Progenitor cell of endocrine pancreas (in vitro differentiated cells): Measurements from ENCODE around the gene TAGAP. TPM values are rescaled to one million over a fixed set of nuclear protein-coding genes. Genes with fewer than 3 reads are reported as not detected.

Experiments
- DNase-seq: peaks from one replicate; pipeline ENCODE4 v3.0.0; 2021; ENCODE audit warnings: low spot score; ENCODE audit not compliant: unreplicated experiment
- H3K27ac Mint-ChIP-seq: 2 replicates; pipeline ENCODE4 v1.8.0; 2021; ENCODE audit warnings: mild to moderate bottlenecking, moderate library complexity, mixed read lengths
- H3K27me3 Mint-ChIP-seq: 2 replicates; pipeline ENCODE4 v1.8.0; 2021; ENCODE audit warnings: mixed read lengths
- H3K36me3 Mint-ChIP-seq: 2 replicates; pipeline ENCODE4 v1.8.0; 2022; ENCODE audit warnings: mixed read lengths; ENCODE audit not compliant: insufficient read depth
- H3K4me1 Mint-ChIP-seq: 2 replicates; pipeline ENCODE4 v1.8.0; 2021; ENCODE audit warnings: low read depth, mixed read lengths
- H3K4me3 Mint-ChIP-seq: 2 replicates; pipeline ENCODE4 v1.8.0; 2021; ENCODE audit warnings: low read depth, mild to moderate bottlenecking, moderate library complexity, mixed read lengths
- H3K9me3 Mint-ChIP-seq: 2 replicates; pipeline ENCODE4 v1.8.0; 2021; ENCODE audit warnings: low read depth, mixed read lengths
- total RNA-seq: library from RNA; stranded (reverse); gene quantifications from 2 replicates; pipeline ENCODE4 v1.2.1, GENCODE V29; 2021
- TF ChIP-seq, protein P1 (sequence below): fragments of 200-600 bp; sonication (generic); IDR thresholded peaks from one replicate; pipeline ENCODE4 v1.5.0; 2021; ENCODE audit warnings: antibody characterized with exemption, mild to moderate bottlenecking; ENCODE audit not compliant: unreplicated experiment

The TAGAP gene
- total RNA-seq, 1 donor from 2014 or later = not detected

DNA sequence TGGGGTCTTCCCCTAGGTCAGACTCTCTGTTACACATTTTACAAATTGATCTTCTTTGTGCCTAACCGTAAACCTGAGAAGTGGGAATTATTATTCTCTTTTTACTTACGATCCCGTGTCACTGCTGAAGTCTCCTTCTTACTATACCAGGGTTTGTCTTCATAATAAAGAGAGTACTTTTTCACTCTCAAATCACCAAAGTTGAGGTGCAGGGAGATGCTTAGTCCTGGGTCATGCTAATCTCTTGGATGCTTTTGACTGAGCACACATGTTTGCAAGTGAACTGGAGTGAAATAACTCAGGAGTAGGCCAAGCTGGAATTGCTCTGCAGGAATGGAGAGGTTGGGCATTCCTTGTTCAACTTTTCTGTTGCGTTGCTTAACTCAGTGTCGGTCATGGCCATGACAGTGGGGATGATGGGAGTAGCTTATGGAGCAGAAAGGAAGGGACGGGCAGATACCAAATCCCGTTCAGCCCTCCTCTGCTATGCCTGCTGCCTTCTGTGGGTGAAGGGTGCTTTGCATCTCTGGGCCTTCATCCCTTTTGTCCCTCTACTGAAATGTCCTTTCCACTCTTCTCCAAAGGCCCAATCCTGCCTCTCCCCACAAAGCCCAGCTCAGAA, 15.2 kb upstream of the TAGAP start:
- H3K27me3 Mint-ChIP-seq = peaks cover 33% of the 10 kb centered on the region

GRCh38 chr6:159059141-159059540, 14.3 kb upstream of the TAGAP start:
- H3K36me3 Mint-ChIP-seq = no peaks in the 10 kb centered on the region
- TF ChIP-seq, protein P1, sequence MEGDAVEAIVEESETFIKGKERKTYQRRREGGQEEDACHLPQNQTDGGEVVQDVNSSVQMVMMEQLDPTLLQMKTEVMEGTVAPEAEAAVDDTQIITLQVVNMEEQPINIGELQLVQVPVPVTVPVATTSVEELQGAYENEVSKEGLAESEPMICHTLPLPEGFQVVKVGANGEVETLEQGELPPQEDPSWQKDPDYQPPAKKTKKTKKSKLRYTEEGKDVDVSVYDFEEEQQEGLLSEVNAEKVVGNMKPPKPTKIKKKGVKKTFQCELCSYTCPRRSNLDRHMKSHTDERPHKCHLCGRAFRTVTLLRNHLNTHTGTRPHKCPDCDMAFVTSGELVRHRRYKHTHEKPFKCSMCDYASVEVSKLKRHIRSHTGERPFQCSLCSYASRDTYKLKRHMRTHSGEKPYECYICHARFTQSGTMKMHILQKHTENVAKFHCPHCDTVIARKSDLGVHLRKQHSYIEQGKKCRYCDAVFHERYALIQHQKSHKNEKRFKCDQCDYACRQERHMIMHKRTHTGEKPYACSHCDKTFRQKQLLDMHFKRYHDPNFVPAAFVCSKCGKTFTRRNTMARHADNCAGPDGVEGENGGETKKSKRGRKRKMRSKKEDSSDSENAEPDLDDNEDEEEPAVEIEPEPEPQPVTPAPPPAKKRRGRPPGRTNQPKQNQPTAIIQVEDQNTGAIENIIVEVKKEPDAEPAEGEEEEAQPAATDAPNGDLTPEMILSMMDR = no peak
- no peaks in the 10 kb centered on the region for H3K9me3 Mint-ChIP-seq
- H3K27ac Mint-ChIP-seq = no peak overlapping the region
- peaks cover 25% of the 10 kb centered on the region for H3K27me3 Mint-ChIP-seq
- no peak for DNase-seq
- no peak overlapping the region for H3K4me3 Mint-ChIP-seq
- peaks cover 3% of the 10 kb centered on the region for H3K4me1 Mint-ChIP-seq

More for the DNA sequence above, 15.2 kb upstream of the TAGAP start:
- H3K9me3 Mint-ChIP-seq = no peaks in the 10 kb centered on the region
- no peak overlapping the region for H3K4me3 Mint-ChIP-seq
- no peak for DNase-seq
- H3K4me1 Mint-ChIP-seq = peaks cover 3% of the 10 kb centered on the region
- no peaks in the 10 kb centered on the region for H3K36me3 Mint-ChIP-seq
- TF ChIP-seq, protein P1 = no peak
- H3K27ac Mint-ChIP-seq = no peak overlapping the region

DNA sequence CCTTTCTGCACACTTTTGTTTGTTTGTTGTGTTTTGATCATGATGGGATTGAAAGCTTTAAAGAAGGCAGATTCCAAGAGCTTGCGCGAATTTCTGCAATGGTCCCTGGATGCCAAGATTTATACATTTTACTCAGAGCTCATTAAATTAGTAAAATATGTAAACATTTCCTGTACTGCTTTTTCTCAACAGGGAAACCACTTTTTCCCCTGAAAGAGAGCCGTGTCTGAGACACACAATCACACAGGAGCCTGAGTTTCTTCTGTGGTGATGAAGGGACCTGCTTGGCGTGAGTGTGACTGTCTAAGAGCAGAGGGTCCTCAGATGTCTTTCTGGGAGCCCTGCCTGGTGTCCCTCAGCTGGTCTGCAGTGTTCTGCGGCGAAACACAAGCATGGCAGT, 12.1 kb upstream of the TAGAP start:
- TF ChIP-seq, protein P1 = no peak
- H3K4me1 Mint-ChIP-seq = peaks cover 3% of the 10 kb centered on the region
- peaks cover 17% of the 10 kb centered on the region for H3K27me3 Mint-ChIP-seq
- no peaks in the 10 kb centered on the region for H3K36me3 Mint-ChIP-seq
- no peak overlapping the region for H3K27ac Mint-ChIP-seq
- H3K9me3 Mint-ChIP-seq = no peaks in the 10 kb centered on the region
- DNase-seq = no peak
- H3K4me3 Mint-ChIP-seq = no peak overlapping the region

DNA sequence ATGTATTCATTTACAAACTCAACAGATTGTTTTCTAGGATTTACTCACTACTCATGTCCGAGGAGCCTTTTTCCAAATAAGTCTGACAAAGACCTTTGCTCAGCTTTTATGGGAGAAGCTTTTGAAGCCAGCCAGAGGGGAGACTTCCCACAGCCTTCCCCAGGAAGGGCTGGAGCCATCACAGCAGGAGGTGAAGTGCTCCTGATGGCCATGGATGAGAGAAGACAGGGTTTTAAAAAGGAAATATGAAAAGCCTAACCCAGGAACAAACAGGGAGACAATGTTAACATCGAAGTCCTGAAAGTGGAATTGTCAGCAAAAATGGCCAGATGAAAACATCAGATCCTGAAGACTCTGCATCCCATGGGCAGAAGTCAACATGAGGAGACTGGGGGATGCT, 11.6 kb upstream of the TAGAP start:
- Mint-ChIP-seq H3K27me3 (peaks cover 17% of the 10 kb centered on the region), H3K36me3 (no peaks in the 10 kb centered on the region), H3K9me3 (no peaks in the 10 kb centered on the region), H3K4me1 (peaks cover 3% of the 10 kb centered on the region), H3K4me3 (no peak overlapping the region), H3K27ac (no peak overlapping the region)
- no peak for DNase-seq
- TF ChIP-seq, protein P1 = no peak

GRCh38 chr6:159056003-159056402, 11.2 kb upstream of the TAGAP start:
- no peaks in the 10 kb centered on the region for H3K36me3 Mint-ChIP-seq

More at GRCh38 chr6:159056003-159056402, 11.2 kb upstream of the TAGAP start:
- TF ChIP-seq, protein P1 = no peak
- Mint-ChIP-seq H3K27me3 (peaks cover 17% of the 10 kb centered on the region), H3K9me3 (no peaks in the 10 kb centered on the region), H3K4me3 (no peak overlapping the region), H3K27ac (no peak overlapping the region), H3K4me1 (peaks cover 3% of the 10 kb centered on the region)
- no peak for DNase-seq
